GM12892 (cell line): ENCODE measurements around the gene AOAH.

ENCODE experiments used
- DNase-seq: peaks from one replicate; pipeline ENCODE4 v3.0.0; 2011; ENCODE audit not compliant: insufficient read length
- FAIRE-seq: peaks from 2 replicates; lab custom pipeline; 2011; peaks lifted over from hg19 to GRCh38; lab: Jason Lieb, UNC
- POLR2A ChIP-seq: IDR thresholded peaks from 2 replicates; pipeline ENCODE4 v1.6.1; 2011; ENCODE audit warnings: low read depth, low read length, control low read depth
- POLR2AphosphoS5 ChIP-seq: IDR thresholded peaks from 2 replicates; pipeline ENCODE4 v1.6.1; 2011; ENCODE audit warnings: low read depth, low read length, control low read depth
- TAF1 ChIP-seq: IDR thresholded peaks from 2 replicates; pipeline ENCODE4 v1.6.1; 2011; ENCODE audit warnings: low read depth, mild to moderate bottlenecking, control low read depth, low read length, borderline replicate concordance

AOAH gene

DNA sequence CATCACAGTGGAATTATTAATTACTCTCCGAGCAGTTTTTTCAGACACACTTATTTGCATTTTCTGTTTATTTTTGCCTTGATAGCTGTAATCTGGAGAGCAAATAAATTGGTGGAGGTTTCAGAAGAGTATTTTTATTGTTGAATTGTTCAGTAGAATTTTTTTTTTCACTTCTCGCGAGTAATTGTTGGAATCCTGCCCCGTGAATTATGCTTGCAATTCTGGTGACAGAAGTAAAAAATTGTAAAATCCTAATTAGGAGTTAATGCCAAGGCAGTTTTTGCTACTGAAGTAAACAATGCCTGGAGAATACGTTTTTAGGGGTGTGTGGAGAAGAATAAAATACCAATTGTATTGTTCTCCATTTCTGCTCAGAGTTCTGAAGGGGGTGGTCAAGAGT is 88.2 kb downstream of the AOAH start:
- no peak for FAIRE-seq
- no peak for TF ChIP-seq POLR2AphosphoS5
- TF ChIP-seq POLR2A = no peak
- TF ChIP-seq TAF1 = no peak
- no peak for DNase-seq

DNA sequence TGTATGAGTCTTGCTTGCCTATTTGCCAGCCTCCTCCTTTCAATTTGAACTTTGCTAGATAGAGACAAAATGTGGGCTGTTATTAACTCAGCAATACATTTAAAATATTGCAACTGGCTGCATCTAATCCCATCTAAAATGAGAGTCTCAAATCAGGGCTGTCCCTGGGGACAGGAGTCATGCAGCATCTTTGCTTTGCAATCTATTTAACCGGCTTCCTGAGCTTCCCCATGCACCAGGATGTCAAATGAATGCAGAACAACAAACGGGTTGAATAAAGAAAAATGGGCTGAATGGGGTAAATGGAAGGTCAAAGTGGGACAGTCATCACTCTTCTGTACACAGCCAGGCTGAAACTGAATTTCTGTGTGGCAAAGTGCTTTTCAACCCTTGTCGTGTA is 89.2 kb downstream of the AOAH start:
- no peak for FAIRE-seq

DNA sequence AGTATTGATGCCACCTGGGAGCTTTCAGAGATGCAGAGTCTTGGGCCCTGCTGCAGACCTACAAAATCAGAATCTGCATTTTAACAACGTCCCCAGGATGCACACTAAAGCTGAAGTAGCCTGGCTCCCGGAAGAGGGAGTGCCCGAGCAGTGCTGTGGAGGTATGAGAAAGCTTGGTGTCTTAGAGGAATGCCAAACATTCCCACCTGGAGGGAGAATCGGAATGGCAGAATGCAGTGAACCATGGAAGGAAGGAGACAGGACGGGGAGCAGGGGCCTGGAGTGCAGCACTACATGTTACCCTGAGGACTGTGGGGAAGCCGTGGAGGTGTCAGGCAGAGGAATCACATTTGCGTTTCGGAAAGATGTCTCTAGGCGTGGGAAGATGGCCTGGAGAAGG is 90.9 kb downstream of the AOAH start:
- FAIRE-seq (no peak), DNase-seq (no peak)
- TF ChIP-seq POLR2AphosphoS5 (no peak), POLR2A (no peak), TAF1 (no peak)

More for the DNA sequence above, 89.2 kb downstream of the AOAH start:
- no peak for DNase-seq
- TF ChIP-seq POLR2AphosphoS5 (no peak), TAF1 (no peak)

- FAIRE-seq (no peak), DNase-seq (no peak)
- TF ChIP-seq TAF1 = no peak
- TF ChIP-seq POLR2A = no peak
- TF ChIP-seq POLR2AphosphoS5 = no peak
These were observed 94.1 kb downstream of the AOAH start for GRCh38 chr7:36630112-36630650.

DNA sequence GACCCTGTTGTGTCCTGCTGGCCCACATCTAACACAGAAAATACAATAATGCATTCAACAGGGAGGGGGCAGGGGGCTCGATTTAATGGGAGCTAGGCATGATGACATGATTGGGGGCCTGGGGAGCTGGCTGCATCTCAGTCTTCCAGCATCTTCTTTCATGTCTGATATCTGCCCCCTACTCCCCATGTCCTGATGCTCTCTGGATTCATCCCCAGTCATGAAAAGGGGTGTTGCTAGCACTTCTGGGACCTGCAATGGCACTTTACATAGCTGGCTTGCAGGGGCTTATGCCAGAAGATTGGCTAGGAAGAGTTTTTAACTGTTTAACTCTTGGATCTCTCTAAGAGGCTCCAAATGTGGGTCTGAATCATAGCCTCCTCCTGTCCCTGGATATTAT is 94.9 kb downstream of the AOAH start:
- TF ChIP-seq TAF1 (no peak), POLR2AphosphoS5 (no peak), POLR2A (no peak)
- FAIRE-seq = no peak
- no peak for DNase-seq

DNA sequence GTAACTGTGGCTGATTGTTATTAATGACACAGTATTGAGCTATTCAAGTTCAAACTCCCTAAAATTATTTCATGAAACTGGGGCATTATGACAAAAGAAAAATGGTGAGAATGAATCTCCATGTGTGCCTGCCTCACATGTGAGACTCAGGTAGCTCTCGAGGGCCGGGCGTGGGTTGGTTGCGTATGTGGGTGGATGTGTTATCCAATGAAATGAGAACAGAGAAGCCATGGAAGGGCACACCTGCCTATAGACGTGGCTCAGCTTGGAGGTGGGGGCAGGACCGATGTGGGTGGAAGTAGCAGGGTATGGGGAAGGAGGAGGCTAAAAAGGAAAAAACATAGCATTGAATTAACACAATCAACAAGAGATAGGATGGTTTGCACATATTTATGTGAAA is 96.5 kb downstream of the AOAH start:
- FAIRE-seq (no peak), DNase-seq (no peak)
- TF ChIP-seq POLR2A (no peak), TAF1 (no peak)

DNA sequence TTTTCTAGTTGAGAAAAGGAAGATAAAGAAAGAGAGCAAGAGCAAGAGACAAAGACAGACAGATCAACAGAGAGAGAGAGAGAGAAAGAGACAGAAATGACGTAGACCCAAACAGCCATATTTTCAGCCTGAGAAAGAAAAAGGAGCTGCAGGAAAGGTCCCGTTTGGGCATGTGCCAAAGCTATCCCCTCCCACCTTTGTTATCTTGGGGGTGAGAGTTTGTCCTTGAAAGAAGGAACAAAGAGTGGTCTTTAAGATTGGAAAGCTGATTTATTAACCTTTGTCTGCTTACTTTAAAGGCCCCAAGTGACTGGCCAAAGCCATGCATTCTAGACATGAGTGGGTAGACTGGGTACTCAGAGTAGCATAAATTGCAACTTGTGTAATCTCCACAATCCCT is 98.2 kb downstream of the AOAH start:
- FAIRE-seq = no peak
- no peak for TF ChIP-seq TAF1
- no peak for TF ChIP-seq POLR2AphosphoS5
- TF ChIP-seq POLR2A = no peak
- no peak for DNase-seq

- FAIRE-seq = no peak
- DNase-seq = no peak
- TF ChIP-seq POLR2A (no peak), TAF1 (no peak), POLR2AphosphoS5 (no peak)
These were observed 99.0 kb downstream of the AOAH start for GRCh38 chr7:36625247-36625646.

- TF ChIP-seq TAF1 = no peak
- TF ChIP-seq POLR2A = no peak
- TF ChIP-seq POLR2AphosphoS5 = no peak
- DNase-seq (no peak), FAIRE-seq (no peak)
These were observed 101.0 kb downstream of the AOAH start for GRCh38 chr7:36623247-36623646.

- no peak for TF ChIP-seq POLR2A
- no peak for TF ChIP-seq POLR2AphosphoS5
- no peak for TF ChIP-seq TAF1
- DNase-seq = no peak
- FAIRE-seq = no peak
These were observed 102.9 kb downstream of the AOAH start for GRCh38 chr7:36621396-36621795.

DNA sequence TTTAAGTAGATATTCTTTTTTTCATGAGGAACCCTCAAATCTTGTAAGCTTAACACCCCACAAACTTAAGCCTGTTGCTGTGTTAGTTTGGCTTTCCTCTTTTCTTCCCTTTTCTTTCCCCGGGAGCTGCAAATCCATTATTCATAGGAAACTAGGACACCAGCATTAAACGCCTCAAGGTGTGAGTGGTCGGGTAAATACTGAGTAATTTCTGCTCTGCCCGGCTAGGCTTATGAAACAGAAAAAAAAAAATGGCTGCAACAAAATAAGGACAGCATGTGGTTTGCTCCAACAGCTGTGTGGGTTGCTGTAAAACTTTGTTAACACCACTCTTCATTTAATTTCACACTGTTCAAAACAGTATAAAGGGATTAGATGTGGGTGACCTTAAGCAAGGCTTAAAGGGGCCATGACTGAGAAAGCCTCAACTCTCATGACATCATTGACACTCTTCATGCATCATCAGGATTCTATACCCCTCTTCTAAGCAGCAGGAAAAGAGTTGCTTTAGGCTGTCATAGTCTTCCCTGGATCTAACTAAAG is 104.1 kb downstream of the AOAH start:
- DNase-seq (no peak), FAIRE-seq (no peak)
- TF ChIP-seq POLR2AphosphoS5 = no peak
- no peak for TF ChIP-seq TAF1
- no peak for TF ChIP-seq POLR2A

GRCh38 chr7:36617408-36617807 is 106.9 kb downstream of the AOAH start:
- no peak for TF ChIP-seq POLR2A
- no peak for TF ChIP-seq POLR2AphosphoS5
- no peak for TF ChIP-seq TAF1
- FAIRE-seq = no peak
- DNase-seq = no peak
